ENCODE results near the gene CLTCL1.

Gene CLTCL1

DNA sequence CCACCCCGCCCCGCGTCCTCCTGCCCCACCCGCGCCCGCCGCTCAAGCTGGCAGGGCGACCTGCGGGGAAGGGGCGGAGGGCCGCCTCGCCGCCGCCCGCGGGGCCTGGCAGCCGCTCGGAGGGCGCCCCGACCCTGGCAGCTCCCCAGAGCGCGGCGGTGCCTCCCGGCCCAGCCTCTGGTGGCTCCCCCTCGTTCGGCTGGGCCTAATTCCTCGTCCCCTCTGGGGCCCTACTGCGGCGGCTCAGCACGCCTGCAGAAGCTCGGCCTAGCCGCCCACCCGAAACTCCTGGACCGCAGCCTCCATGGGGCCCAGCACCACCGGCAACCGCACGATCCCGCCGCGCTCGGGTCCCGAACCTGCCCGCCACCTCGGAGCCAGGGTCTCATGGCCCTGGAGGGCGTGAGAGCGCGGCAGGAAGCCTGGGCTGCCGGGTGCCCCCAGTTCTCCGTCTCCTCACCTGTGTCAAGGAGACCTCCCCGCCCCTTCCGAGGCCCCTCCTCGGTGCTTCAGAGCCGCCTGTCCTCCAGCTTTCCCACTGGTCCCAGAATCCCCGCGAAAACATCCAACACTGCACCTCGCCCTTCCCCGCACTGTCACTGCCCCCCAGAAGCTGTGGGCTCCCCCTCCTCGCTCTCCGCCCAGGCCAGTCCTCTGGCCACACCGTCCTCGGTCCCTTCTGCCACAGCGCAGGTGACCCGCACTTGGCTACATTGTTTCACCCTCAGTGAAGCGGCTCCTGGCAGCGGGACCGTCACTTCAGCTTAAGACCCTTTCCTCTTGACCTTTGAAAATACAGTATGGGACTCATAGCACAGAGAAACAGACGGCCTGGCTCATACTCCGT is 140.8 kb downstream of the CLTCL1 start:
- no peak for DNase-seq (ENCODE audit: low spot score)

DNA sequence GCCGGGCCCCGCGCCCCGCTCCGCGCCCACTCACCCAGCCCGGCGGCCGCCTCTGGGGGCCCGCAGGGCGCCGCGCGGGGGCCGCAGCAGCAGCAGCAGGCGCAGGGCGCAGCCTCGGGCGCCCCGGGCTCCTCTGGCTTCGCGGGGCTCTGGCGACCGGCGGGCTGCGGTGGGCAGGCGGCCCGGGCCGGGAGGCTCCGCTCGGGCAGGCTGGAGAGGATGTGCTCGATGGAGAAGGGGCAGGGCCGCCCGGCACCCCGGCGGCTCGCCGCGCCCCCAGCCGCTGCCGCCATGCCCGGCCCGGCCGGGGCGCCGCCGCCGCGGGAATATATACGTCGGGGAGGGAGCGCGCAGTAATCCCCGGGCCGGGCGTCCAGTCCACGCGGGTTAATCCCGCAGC is 141.5 kb downstream of the CLTCL1 start, which contains the start of gene GSC2:
GSC2 (minus strand) TSS at position 302 of the 400 bp plus-strand sequence; CDS start at position 293, 9 bp downstream.
- no peak for DNase-seq (ENCODE audit: low spot score)

DNA sequence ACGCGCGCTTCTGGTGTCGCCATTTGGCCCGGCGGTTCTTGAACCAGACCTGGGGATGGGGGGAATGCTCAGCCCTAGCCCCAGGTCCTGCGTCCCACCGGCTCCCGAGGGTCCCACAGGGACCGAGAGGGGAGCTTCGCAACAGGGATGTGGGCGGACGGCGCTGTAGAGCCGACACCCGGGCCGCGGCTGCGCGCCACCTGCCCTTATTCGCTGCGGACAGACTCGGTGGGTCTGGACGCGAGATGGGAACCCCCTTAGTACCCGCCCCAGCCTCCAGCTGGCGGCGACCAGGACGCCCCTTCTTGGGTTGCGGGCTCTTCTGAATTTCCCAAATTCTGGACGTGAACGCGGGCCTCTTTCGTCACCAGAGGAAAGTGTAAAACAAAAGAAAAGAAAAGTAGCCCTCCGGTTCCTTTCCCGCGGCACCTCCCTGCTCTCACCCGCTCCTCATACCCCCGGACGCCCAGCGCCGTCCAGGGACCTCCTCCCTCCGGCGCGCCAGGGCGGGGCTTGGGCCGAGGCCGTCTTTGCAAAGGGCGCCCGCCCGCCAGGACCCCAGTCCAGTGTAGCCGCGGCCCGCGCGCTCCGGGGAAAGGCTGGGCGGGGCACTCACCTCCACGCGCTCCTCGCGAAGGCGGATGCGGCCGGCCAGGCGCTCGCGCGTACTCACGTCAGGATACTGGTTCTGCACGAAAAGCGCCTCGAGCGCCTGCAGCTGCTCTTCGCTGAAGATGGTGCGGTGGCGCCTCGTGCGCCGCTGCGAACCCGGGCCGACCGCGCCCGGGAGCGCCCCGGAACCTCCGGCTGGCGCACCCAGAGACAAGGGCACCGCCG is 142.3 kb downstream of the CLTCL1 start:
- DNase-seq (ENCODE audit: low spot score), result no peak

GRCh38 chr22:19148417-19149046 is 143.0 kb downstream of the CLTCL1 start:
- DNase-seq (ENCODE audit: low spot score), result no peak

GRCh38 chr22:19147195-19147780 is 144.2 kb downstream of the CLTCL1 start:
- no peak for DNase-seq (ENCODE audit: low spot score)

DNA sequence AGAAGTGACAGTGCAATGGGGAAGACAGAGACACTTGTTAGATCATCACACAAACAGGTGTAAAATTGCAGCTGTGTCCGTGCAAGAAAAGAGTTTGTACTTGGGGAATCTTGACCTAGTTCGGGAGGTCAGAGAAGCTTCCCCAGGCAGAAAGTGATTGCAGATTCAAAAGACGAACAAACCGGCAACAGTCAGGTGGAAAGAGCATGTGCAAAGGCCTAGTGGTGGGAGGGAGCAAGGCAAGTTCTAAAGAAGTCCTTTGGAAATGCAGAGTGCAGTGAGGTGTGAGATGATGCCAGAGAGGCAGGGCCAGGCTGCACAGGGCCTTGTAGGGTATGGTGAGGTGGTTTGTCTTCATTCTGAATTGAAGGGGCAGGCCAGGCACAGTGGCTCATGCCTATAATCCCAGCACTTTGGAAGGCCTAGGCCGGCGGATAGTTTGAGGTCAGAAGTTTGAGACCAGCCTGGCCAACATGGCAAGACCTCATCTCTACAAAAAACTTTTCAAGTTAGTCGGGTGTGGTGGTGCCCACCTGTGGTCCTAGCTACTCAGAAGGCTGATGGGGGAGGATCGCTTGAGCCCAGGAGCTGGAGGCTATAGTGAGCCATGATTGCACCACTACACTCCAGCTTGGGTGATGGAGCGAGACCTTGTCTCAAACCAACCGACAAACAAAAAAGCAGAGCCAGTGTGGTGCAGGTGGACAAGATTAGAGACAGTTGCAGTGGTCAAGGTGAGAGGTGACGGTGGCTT is 145.1 kb downstream of the CLTCL1 start:
- DNase-seq (ENCODE audit: low spot score), result no peak

GRCh38 chr22:19143967-19144400 is 147.5 kb downstream of the CLTCL1 start:
- DNase-seq (ENCODE audit: low spot score), result peak; percentile 48

- DNase-seq (ENCODE audit: low spot score), result no peak
Measured at GRCh38 chr22:19143212-19143611, 148.3 kb downstream of the CLTCL1 start.

- no peak for DNase-seq (ENCODE audit: low spot score)
Measured at GRCh38 chr22:19142394-19142793, 149.1 kb downstream of the CLTCL1 start.

DNA sequence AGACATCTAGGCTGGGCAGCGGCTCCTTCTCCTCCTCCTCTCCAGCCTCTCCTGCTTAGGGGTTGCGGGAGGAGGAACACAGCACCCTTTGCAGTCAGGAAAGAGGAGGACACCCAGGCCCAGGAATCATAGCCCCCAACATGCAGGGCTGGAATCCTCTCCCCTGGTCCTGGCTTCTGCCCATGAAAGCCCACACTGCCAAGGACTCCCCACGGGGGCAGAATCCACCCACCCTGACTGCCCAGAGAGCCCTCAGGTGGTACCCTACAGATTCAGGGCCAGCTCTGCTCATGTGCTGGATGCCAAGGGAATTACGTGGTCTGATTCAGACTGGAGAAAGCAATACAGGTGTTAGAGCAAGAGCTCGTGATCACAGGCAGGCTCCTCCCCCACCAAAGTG is 151.5 kb downstream of the CLTCL1 start:
- no peak for DNase-seq (ENCODE audit: low spot score)

- no peak for DNase-seq (ENCODE audit: low spot score)
Measured at GRCh38 chr22:19139001-19139356, 152.5 kb downstream of the CLTCL1 start.

DNA sequence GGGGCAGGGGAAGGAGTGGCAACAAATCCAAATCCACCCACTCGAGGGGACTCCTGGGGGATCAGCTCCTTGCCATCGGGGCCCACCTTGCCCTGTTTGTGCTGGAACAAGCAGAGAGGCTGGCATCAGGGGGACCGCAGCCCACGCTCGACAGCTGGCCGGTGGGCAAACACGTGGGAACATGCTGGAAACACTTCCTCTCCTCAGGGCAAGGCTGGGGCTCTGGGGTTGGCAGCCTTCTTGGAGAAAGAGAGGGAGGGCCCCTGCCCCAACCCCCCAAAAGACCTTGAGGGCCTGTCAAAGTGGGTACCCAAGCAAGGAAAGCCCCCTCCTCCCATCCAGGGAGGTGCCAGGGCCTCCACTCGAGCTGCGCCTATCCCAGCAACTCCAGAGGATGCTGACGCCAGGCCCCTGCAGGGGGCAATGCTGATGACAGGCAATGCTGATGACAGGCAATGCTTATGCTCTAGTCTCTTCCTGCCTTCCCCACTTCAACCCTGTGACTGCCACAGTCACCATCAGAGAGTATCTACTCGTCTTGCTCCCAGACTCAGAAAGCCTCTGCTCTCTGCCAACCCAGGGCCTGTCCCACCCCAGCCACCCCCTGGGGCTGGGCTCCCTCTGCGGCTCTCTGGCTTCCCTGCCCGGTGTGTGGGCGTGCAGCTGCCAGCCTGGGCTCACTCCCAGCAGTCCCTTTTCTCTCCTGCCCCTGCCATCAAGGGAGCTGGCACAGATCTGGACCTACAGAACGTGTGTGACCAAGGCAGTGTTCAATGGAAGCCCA is 153.1 kb downstream of the CLTCL1 start:
- no peak for DNase-seq (ENCODE audit: low spot score)

DNA sequence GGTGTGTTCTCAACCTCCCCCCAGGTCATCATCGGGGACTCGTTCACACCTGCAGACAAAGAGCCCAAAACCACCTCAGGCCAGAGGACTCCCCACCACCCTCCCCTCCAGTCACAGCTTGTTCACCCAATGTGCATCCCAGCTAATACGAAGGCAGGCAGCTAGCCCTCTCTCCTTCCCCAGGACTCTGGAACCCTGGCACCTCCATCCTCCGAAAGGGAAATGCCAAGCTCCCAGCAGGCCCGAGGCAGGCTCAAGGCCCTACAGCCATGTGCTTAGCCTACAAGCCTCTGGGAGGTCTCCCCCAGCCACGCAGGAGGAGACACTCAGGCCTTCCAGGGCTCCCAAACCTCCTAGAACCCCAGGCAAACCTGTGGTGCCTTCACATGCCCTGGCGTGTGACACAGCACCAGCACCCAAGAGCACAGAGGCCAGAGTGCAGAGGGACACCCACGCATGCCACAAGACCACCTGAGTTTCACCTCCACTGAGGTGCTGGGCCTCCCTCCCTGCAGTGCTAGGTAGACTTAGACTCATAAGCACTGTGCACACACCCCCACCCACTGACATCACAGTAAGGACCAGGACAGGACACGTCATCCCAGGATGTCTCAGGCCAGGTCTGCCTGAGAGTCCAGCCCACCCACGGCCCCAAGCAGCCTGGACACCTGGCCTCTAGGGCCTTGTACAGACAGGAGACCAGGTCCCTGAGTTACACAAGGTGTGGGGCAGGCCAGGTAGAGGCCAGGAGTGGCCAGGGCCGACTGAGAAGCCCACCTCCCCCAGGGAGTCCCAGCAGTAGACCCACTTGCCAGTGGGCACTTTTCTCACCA is 153.9 kb downstream of the CLTCL1 start:
- DNase-seq (ENCODE audit: low spot score), result no peak

DNA sequence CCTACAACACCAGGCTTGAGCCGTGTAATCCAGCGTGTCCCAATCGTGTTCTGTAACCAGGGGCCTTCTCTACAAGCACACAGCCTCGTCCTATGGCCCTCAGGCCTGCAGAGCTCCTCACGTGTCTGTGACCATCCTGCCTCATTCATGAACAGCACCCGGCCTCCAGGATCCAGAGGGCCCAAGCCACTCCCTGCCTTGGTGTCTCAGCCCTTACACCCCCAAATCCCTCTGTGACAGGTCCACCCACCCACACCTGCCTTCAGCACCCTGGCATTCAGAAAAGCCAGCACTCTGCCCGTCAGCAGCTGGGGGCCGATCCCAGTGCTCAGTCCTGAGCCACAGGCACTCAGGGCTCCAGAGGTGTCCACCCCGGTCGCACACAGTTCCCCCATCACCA is 154.6 kb downstream of the CLTCL1 start:
- DNase-seq (ENCODE audit: low spot score), result no peak

DNA sequence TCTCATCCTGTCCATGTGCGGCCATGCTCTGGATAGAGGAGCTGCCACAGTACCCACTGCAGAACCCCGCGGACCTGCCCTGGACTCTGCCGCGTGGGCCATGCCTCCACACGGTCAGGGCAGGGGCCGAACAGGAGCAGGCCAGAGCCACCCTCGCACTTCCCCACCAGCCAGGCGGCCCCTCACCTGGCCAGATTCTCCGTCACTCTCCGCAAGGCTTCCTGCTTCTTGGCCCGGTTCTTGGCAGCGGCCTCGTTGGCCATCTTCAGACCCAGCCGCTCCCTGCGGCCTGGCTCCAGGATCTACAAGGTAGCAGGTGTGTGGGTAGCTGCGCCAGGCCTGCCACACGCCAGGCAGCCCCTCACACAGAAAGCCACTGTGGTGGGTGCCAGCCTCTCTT is 156.6 kb downstream of the CLTCL1 start:
- DNase-seq (ENCODE audit: low spot score), result no peak

DNA sequence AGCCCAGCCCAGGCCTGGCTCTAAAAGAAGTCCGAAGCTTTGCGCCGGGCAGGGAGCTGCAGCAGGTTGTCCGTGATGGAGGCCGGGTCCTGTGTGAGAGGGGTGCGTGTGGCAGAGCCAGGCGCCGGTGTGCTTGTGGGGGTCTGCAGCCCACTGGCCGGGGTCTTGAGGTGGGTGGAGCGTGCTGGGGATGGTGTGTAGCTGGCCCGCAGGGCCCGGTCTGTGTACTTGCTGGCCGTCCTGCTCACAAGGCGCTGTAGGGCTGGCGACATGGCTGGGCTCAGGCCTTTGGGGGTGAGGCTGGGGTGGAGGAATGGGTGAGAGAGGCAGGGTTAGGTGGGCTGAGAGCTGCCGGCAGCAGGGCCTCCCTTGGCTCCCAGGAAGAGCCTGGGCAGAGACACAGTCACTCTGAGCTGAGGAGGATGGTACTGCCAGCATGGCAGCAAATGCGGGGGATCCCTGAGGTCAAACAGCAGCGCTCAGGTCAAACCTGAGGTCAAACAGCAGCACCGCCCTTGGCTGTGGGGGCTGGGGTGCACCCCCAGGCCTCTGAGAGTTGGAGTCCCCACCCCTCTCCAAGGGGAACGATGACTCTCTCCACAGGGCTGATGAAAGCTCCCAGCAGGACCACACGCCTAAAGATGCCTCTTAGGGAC is 157.2 kb downstream of the CLTCL1 start:
- no peak for DNase-seq (ENCODE audit: low spot score)

DNA sequence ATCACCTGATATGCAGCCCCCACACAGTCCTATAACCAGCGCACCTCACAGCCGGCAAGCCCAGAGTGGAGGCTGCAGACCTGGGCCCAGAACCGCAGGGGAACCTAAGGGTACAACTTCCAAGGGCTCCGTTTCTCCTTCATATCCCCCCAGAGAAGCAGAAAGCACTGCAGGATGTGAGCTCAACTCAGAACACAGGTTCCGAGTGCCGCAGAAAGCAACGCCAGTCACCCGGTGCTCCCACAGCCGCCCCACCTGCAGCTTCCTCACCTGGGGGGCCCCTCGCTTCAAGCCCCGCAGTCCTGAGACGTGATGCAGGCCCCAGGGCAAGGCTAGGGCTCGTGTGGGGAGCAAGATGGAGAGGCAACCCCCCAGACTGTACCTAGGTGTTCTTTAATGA is 158.0 kb downstream of the CLTCL1 start:
- no peak for DNase-seq (ENCODE audit: low spot score)

GRCh38 chr22:19132693-19133400 is 158.7 kb downstream of the CLTCL1 start:
- DNase-seq (ENCODE audit: low spot score), result no peak

- DNase-seq (ENCODE audit: low spot score), result no peak
Measured at GRCh38 chr22:19132153-19132552, 159.4 kb downstream of the CLTCL1 start.

Measured in AG08395 (cell line).